GM15510 (cell line): ENCODE results near the gene KLRB1.

Source experiments
- POLR2A ChIP-seq: IDR thresholded peaks from 3 replicates; pipeline ENCODE4 v1.6.1; 2011; ENCODE audit warnings: borderline replicate concordance; ENCODE audit not compliant: insufficient read length; ENCODE audit errors: extremely low read depth

KLRB1 gene

DNA sequence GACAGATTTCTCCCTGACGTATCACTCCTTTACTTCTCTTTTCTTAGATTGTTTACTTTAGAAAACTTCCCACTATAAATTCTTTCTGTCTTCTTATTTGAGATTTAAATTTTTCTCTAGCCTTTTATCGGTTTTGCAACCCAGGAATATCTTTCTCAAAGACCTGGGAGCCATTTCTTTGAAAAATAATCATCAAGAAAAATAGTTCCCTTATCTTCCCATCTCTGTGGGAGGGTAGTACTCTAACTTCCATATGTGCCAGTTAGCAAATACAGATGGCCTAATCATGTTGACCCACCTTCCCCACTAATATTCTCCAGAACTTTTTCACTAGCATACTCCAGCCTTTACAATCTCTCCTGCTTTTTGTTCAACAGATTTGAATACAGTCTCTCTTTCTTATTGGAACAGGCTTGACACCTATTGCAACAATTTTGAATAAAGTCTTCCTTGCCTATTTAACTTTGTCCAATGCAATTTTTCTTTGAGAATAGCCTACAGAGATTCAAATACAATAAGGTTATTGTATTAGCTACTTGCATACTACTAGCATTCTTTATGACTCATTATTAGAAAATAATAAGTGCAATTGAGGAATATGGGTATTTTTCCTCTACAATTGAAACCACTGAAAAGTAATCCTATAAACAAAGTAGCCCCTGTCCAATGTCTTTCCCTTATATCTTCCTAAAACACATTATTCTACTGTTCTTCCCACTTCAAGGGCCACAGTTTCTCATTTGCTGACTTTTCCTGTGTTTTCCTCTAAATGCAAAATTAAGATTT lies 27.4 kb upstream of the KLRB1 start:
- TF ChIP-seq POLR2A = no peak

DNA sequence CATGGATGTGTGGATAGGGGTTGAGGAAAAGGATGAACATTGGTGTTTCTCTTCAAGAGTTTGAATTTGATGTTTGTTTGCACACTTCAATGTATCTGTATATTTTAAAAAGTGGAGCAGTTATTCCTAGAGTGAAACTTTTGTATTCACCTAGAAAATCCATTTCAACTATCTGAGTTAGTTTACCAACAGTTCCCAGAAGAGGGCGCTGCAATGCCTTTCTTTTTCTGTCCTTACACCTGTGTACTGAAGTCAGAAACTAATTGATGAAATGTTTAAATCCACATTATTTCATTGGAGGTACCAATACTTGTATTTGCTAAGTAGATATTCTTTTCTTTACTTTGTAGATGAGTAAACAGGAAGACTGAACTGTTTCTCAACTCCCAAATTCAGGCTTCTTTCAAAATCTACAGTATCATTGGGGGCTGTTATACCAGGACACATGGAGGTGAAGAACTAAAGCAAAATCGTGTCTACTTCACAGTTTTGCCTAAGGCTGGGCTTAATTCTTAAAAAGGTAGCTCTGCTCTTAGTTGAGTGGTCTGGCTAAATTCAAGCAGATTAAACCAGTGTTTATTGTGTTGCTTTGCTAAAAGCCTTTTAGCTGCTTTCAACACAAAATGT lies 26.6 kb upstream of the KLRB1 start:
- TF ChIP-seq POLR2A = no peak

DNA sequence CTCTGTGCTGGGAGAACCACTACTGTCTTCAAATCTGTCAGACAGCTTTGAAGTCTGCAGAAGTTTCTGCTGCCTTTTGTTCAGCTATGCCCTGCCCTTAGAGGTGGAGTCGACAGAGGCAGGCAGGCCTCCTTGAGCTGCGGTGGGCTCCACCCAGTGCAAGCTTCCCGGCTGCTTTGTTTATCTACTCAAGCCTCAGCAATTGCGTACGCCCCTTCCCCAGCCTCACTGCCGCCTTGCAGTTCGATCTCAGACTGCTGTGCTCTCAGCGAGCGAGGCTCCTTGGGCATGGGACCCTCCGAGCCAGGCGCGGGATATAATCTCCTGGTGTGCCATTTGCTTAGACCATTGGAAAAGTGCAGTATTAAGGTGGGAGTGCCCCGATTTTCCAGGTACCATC lies 25.1 kb upstream of the KLRB1 start:
- no peak for TF ChIP-seq POLR2A

DNA sequence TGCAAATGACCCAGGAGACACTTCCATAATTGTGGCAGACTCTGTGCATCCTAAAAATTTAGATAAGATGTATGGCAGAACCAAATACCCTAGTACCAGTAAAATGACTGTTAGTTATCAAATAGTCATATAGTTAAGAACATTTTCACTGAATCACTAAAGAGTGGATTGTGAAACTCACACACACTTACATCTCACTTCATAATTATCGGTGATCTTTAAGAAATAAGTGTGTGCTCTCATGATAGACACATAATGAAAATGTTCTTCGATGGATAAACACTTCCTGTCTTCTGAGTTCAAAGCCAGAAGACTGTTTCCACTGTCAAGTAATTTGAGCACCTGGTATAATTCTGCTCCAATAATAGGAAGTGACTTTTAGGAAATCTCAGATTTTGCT lies 19.1 kb upstream of the KLRB1 start:
- no peak for TF ChIP-seq POLR2A

DNA sequence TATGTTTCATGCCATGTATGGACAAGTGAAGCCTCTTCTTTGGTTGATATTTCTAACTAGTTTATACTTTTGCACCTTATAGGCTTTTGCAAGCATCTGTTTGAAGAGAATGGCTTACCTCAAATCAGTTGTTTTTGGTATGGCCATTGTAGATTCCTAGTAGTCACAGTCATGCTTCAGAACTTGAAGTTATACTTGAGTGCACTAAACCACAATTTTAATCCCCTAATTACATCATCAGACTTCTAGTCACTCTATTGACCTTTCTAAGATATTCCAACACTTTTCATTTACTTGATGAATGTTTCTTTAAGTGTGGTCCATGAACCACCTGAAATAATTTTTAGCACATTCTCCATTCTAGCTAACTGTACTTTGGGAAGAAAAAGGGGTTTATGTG lies 18.6 kb upstream of the KLRB1 start:
- no peak for TF ChIP-seq POLR2A

DNA sequence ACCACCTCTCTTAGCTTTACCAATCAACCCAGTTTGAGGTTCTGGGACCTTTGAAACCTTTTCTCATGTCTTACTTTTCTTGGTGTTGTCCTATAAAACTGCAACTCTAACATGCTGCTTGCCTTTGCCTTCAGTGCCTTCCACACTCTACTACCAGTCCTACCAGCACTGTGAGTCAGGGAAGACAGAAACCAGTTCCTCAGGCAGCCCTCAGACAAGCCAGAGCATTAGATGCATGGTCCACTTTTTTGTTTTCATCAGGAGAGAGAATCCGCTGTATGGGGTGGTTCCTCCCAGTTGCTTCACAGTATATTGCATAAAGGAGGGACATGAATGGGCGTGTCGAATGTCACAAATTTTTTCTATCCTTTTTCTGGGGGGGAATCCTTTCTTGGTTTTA lies 17.3 kb upstream of the KLRB1 start:
- TF ChIP-seq POLR2A = no peak

DNA sequence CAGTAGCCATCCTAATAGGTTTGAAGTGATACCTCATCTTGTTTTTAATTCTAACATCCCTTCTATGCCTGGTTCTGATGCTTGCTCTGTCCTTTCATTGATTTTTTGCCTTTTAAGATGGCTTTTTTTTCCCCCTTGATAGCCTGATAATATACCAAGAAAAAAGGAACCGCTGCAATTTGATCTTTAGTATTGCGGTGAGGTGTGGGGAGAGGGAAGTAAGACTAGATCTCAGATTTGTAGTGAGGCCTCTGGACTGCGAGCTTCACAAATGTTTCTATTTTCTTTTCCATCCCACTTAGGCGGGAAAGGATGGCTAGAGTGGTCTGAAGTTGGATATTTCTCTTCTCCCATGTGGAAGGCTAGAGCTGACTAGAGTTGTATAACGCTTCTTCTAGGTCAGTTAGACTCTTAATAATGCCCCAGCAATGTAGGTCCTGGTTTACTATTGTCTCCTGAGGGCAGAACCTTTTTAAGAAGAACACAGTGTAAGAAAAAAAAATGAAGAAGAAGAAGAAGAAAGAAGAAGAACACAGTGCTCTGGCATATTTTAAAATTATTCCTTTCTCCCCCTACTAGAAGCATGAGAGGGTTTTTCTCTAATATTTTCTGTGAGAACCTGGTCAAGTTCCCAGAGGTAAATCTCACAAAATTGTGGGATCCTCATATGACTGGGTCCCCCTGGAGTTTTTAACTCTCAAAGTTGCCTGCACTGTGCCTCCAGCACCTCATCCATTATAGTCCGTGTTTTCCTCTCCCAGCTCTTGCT lies 11.9 kb upstream of the KLRB1 start:
- TF ChIP-seq POLR2A = no peak

DNA sequence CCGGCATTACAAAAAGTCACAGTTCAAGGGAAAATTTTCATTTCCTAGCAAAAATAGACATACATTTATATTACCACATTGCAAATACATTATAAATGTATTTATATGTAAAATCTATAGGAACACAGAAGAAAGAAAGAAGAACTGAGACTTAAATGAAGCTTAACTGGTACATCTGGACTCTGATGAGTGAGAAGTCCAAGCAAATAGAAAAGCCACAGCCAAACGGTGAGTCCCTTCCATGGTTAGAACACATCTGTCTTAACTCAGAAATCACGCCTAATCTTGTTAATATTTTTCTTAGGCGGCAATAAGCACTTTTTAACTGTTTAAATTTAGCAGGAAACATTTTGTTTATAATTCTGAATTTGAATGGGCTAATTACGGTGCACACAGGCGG lies 9.4 kb upstream of the KLRB1 start:
- TF ChIP-seq POLR2A = no peak

DNA sequence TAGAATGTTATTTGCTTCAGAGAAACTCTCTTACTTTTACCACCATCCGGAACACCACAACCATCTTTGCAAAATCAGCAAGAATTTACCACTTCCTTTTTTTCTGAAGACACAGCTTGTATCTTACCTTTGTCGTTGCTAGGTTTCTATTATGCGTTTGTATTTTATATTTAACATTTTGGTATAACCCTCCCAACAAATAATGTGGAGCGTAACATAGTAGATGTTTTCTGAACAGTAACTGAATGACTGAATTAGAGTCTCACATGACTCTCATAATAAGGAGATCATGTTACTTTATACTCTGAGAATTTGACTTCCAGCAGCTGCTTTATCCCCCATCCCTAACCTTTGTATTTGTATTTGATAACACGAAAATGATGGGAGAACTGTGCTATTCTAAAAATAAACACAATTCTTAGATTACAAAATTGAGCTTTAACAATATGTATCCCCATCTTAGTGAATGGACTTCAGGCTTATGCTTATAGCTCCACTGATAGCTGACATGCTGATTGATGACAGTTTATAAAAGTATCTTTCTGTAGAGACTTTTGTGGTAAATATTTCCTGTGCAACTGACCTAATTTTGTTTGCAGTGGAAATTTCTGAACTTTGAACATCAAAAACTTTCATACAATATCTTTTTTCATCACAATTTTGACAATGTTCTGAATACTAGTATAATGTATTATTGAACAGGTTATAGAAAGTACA lies 7.9 kb upstream of the KLRB1 start:
- TF ChIP-seq POLR2A = no peak

DNA sequence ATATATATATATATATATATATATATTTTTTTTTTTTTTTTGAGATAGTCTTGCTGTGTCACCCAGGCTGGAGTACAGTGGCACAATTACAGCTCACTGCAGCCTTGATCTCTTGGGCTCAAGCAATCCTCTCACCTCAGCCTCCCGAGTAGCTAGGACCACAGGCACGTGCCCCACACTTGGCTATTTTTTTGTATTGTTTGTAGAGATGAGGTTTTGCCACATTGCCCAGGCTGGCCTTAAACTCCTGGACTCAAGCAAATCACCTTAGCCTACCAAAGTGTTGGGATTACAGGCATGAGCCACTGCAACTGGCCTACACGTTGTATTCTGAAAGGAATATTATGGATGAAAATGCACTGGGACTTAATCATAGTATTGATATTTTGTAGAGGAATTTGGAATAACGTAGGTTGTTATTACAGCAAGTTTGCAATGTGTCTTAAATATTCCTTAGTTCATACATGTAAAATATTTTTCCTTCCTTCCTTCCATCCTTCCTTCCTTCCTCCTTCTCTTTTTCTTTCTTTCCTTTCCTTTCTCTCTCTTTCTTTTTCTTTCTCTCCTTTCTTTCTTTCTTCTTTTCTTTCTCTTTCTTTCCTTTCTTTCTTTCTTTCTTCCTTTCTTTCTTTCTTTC lies 862 bp downstream of the KLRB1 start:
- no peak for TF ChIP-seq POLR2A

DNA sequence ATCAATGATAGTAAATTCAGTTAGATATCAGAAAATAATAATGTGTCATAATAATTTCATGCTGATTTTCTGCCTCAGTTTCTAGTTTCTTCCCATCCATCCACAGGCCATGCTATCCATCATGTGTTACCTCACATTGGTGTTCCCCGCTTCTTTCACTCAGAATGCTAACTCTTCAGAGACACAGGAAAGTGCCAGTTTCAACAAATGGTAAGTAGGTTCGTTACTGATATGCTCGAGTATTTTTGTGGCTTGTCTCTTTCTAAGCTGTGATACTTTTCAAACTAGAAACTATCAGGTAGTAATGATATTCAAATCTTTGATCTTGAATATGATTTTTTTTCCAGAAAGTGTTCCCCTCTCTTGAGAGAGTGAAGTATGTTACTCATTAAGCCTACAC lies 1.5 kb downstream of the KLRB1 start:
- TF ChIP-seq POLR2A = no peak

DNA sequence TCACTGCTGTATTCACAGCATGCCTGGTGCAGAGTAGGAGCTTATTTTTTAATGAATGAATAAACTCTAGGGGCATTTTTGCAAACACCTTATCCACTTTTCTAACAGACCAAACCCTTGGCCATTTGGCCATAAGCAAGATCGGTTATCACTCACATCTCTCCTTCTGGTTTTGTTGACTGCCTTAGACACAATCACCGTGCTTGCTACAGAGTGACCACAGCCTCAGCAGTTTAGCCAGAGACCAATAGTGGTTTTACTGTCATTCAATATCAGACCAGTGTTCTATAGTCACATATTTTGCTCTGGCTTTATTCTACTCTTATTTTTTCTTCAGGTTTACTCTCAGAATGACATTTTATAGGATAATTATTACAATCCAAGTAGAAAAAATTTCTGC lies 2.2 kb downstream of the KLRB1 start:
- no peak for TF ChIP-seq POLR2A

DNA sequence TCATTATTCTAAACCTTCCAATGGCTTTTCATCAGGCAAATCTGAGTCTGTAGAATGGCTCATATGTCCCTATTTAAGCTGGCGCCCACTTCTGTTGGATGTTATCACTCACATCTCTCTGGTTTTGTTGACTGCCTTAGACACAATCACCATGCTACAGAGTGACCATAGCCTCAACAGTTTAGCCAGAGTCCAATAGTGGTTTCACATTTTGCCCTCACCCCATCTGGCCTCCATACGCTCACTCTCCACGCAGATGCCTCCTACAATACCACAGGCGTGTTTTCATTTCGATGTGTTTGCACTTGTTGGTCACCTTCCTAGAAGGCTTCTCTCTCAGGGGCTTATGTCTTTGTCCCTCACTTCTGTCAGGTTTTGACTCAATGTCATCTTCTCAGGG lies 3.4 kb downstream of the KLRB1 start:
- TF ChIP-seq POLR2A = no peak

DNA sequence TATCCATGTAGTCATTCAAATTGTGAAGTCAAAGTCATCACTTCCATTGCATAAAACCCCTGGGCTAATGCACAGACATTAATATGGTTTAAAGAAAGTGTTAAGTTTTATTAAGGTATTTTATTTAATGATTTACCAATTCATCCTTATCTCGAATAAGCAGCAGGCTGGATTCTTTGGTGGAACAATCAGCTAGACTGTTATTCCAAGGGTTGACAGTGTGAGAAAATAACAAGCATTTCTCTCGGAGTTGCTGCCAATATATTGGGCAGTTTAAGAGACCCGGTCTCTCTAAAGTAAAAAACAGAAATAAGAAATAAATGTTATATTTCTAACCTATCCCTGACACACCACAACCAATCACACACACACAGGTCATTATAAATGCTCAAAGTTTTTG lies 9.4 kb downstream of the KLRB1 start:
- no peak for TF ChIP-seq POLR2A

DNA sequence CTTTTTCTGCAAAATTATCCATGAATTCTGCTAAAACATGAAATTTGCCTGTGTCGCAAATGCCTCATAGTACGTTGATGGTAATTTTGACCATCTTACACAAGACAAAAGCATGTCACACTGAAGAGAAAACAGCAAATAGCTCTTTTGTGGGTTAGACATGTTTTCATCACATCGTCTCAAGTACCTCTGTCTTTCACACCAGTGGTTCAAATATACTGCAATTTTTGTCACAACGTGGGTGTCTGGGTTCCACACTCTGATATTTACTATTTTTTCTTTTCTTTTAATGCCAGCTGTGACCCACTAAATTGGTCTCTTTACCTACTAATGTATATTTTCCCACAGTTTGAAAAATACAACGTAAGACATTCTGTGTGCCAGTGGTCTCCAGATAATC lies 10.4 kb downstream of the KLRB1 start:
- no peak for TF ChIP-seq POLR2A

DNA sequence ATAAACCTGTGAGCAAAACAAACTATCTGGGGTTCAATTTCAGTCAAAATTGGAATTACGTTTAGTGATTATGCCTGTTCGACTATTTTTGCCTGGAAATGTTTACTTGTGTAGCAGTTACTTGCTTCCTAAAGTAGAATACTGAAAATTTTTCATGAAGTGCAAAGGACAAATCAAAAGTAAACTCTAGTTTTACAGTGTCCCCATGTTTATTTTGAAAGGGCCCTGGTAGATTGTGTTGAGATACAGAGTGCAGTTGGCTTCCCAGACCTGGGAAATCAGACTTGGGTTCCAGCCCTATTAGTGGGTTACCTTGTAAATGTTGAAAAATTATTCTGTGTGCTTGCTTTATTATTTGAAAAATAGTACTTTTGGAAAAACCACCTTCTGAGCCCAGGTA lies 17.3 kb downstream of the KLRB1 start:
- no peak for TF ChIP-seq POLR2A

DNA sequence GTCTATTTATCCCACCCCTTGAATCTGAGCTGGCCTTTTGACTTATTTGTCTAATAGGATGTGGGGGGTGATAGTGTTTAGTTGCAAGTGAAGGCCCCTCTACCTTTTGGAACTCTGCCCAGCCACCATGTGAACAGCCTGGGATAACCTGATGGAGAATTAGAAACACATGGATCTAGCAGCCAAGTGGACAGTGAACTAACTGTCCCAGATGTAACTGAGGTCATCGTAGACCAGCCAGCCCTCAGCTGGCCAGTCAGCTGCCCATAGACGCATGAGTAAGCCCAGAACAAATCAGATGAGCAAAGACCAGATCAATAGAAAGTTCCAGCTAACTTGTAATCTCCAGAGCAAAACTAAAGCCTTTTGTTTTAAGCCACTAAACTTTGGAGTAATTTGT lies 19.0 kb downstream of the KLRB1 start:
- TF ChIP-seq POLR2A = no peak
